OCI-LY3 (cell line): ENCODE data around the gene CNBD2.

ENCODE experiments used
- EZH2phosphoT487 ChIP-seq: fragments of 200-600 bp; shearing (Covaris generic); IDR thresholded peaks from 2 replicates; pipeline ENCODE4 v1.6.1; 2018; ENCODE audit warnings: antibody characterized with exemption, mixed run types, low read depth
- TF ChIP-seq, protein P1 (sequence below): fragments of 200-600, 300-600 bp; sonication (generic); IDR thresholded peaks from 2 replicates; pipeline ENCODE4 v1.5.1; 2014; ENCODE audit warnings: antibody characterized with exemption, low read length, low read depth

DNA sequence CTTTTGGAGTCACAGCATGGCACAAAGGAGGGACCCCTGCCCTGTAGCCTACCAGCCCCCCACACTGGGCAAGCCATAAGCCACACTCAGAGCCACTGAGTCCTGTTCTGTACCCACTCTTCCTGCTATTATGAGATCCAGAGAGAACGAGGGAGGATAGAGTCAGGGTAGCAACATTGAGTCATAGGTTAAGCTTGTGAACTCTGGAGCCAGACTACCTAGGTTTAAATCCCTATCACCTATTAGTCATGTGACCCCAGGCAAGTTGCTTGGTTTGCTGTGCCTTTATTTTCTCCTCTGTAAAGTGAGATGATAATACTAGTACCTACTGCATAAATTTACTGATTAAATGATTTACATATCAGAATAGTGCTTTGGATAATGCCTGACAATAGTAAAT, 540 bp downstream of the CNBD2 start:
- TF ChIP-seq, protein P1, sequence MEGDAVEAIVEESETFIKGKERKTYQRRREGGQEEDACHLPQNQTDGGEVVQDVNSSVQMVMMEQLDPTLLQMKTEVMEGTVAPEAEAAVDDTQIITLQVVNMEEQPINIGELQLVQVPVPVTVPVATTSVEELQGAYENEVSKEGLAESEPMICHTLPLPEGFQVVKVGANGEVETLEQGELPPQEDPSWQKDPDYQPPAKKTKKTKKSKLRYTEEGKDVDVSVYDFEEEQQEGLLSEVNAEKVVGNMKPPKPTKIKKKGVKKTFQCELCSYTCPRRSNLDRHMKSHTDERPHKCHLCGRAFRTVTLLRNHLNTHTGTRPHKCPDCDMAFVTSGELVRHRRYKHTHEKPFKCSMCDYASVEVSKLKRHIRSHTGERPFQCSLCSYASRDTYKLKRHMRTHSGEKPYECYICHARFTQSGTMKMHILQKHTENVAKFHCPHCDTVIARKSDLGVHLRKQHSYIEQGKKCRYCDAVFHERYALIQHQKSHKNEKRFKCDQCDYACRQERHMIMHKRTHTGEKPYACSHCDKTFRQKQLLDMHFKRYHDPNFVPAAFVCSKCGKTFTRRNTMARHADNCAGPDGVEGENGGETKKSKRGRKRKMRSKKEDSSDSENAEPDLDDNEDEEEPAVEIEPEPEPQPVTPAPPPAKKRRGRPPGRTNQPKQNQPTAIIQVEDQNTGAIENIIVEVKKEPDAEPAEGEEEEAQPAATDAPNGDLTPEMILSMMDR, result no peak
- TF ChIP-seq EZH2phosphoT487, result no peak
